Activated T-cell treated with anti-CD3 and anti-CD28 coated beads, Interleukin-2, amount 50 U/mL, for 72 hours (primary cell): ENCODE results near the gene VDAC1. TPM values are rescaled to one million over a fixed set of nuclear protein-coding genes. Genes with fewer than 3 reads are reported as not detected.
"Not testable (repeated sequence)": the region's sequence is repeated elsewhere in the genome, so short reads cannot be mapped to it uniquely, and the experiment has no call there.

Experiments
- ATAC-seq, 2 donors: fragments of 150-1000 bp; cut with Tn5 transposase; replicated peaks in 1 of 2; 2 replicates each; pipeline ENCODE4 v1.10.0; 2021; ENCODE audit warnings: moderate library complexity in 2 of 2, mild to moderate bottlenecking in 1 of 2
- DNase-seq, 2 donors: peaks; one replicate each; pipeline ENCODE4 v3.0.0; 2021 to 2022; ENCODE audit warnings: mixed read lengths in 1 of 2
- H3K27ac Mint-ChIP-seq: one replicate; pipeline ENCODE4 v1.8.0; 2022; ENCODE audit warnings: mild to moderate bottlenecking, moderate library complexity, mixed read lengths
- H3K27me3 Mint-ChIP-seq: one replicate; pipeline ENCODE4 v1.8.0; 2022; ENCODE audit warnings: low read depth, mixed read lengths
- H3K36me3 Mint-ChIP-seq, 2 donors: one replicate each; pipeline ENCODE4 v1.8.0; 2022; ENCODE audit warnings: mixed read lengths in 2 of 2, mild to moderate bottlenecking in 1 of 2; ENCODE audit not compliant: insufficient read depth in 2 of 2
- H3K4me1 Mint-ChIP-seq: one replicate; pipeline ENCODE4 v1.8.0; 2022; ENCODE audit warnings: low read depth, mixed read lengths
- H3K4me3 Mint-ChIP-seq, 2 donors: one replicate each; pipeline ENCODE4 v1.8.0; 2022; ENCODE audit warnings: mild to moderate bottlenecking in 2 of 2, mixed read lengths in 2 of 2, moderate library complexity in 2 of 2
- H3K9me3 Mint-ChIP-seq, 2 donors: one replicate each; pipeline ENCODE4 v1.8.0; 2022; ENCODE audit warnings: mixed read lengths in 2 of 2
- total RNA-seq, 2 donors: library from RNA; stranded (reverse); gene quantifications; one replicate each; pipeline ENCODE4 v1.2.3, GENCODE V29; 2022

VDAC1 gene
- total RNA-seq, 2 donors from 2014 or later = 252 to 258 TPM

- H3K36me3 Mint-ChIP-seq = peaks cover 3 to 16% of the 10 kb centered on the region in 2 donors
- no peak for ATAC-seq
Observed at GRCh38 chr5:133981714-133982113, 23.1 kb downstream of the VDAC1 start.

DNA sequence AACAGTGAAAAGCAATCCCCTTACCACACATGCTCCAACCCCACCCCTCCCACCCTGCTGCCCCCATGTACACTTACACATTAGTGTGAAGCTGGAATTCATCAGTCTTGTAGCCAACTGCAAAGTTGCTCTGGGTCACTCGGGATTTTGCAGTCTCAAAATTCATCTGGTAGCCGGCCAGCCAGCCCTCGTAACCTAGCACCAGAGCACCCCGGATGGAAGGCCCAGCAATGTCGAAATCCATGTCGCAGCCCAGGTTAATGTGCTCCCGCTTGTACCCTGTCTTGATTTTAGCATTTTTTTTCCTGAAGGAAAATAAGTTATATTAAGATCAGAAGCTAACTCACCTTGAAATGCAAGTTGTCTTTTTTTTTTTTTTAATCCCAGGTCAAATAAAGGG, 24.1 kb downstream of the VDAC1 start:
- Mint-ChIP-seq H3K9me3 (no peaks in the 10 kb centered on the region), H3K4me3 (no peak overlapping the region), H3K36me3 (peaks cover 7 to 20% of the 10 kb centered on the region in 2 donors), H3K4me1 (peaks cover 37% of the 10 kb centered on the region), H3K27ac (peak overlapping the region; percentile 28), H3K27me3 (no peaks in the 10 kb centered on the region)
- DNase-seq (no peak), ATAC-seq (no peak)

More at GRCh38 chr5:133981714-133982113, 23.1 kb downstream of the VDAC1 start:
- no peaks in the 10 kb centered on the region for H3K27me3 Mint-ChIP-seq
- no peak for DNase-seq
- peaks cover 26% of the 10 kb centered on the region for H3K4me1 Mint-ChIP-seq
- no peak overlapping the region for H3K27ac Mint-ChIP-seq
- H3K4me3 Mint-ChIP-seq = no peak overlapping the region
- no peaks in the 10 kb centered on the region for H3K9me3 Mint-ChIP-seq

DNA sequence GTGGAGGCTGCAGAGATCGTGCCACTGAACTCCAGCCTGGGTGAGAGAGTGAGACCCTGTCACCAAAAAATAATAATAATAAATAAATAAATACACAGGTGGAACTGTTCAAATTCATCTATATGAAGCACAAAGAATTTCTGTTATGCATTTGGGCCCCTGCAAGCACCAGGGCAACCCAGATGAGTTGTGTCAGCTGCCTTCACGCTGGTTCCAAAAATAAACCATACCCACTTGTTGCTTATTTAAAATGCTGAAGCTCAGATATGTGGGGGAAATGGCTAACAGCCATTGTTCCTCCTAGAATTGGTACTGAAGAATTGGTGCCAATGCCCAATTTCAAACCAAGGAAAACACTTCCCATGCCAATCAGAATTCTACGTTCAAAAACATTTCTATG, 25.8 kb downstream of the VDAC1 start:
- ATAC-seq = no peak
- no peaks in the 10 kb centered on the region for H3K9me3 Mint-ChIP-seq
- no peak overlapping the region for H3K4me3 Mint-ChIP-seq
- H3K4me1 Mint-ChIP-seq = peaks cover 40% of the 10 kb centered on the region
- H3K27me3 Mint-ChIP-seq = no peaks in the 10 kb centered on the region
- peaks cover 10 to 20% of the 10 kb centered on the region in 2 donors for H3K36me3 Mint-ChIP-seq
- no peak for DNase-seq
- no peak overlapping the region for H3K27ac Mint-ChIP-seq

- Mint-ChIP-seq H3K9me3 (no peaks in the 10 kb centered on the region), H3K4me1 (peaks cover 40% of the 10 kb centered on the region), H3K27ac (peak overlapping the region; percentile 92), H3K27me3 (no peaks in the 10 kb centered on the region), H3K4me3 (peak overlapping the region; percentile 10 to 29), H3K36me3 (peaks cover 11 to 29% of the 10 kb centered on the region in 2 donors)
- ATAC-seq = peak; percentile 42 to 55
- DNase-seq = no peak
Observed at GRCh38 chr5:133977858-133978257, 26.9 kb downstream of the VDAC1 start.

GRCh38 chr5:133977161-133977787, 27.5 kb downstream of the VDAC1 start:
- peak overlapping the region; percentile 92 for H3K27ac Mint-ChIP-seq
- H3K4me1 Mint-ChIP-seq = peaks cover 40% of the 10 kb centered on the region
- no peaks in the 10 kb centered on the region for H3K9me3 Mint-ChIP-seq
- DNase-seq (peak; percentile 8 to 14), ATAC-seq (peak; percentile 58 to 77)
- no peaks in the 10 kb centered on the region for H3K27me3 Mint-ChIP-seq
- H3K36me3 Mint-ChIP-seq = peaks cover 11 to 30% of the 10 kb centered on the region in 2 donors
- peak overlapping the region; percentile 10 to 29 for H3K4me3 Mint-ChIP-seq

GRCh38 chr5:133975546-133975945, 29.2 kb downstream of the VDAC1 start:
- DNase-seq (peak; percentile 12 to 24), ATAC-seq (peak in 1 of 2 donors; percentile 50)
- H3K27me3 Mint-ChIP-seq, H3K9me3 Mint-ChIP-seq, H3K4me3 Mint-ChIP-seq: not testable (repeated sequence)
- Mint-ChIP-seq H3K4me1 (peaks cover 44% of the 10 kb centered on the region), H3K27ac (peak overlapping the region; percentile 92), H3K36me3 (peaks cover 11 to 33% of the 10 kb centered on the region in 2 donors)

DNA sequence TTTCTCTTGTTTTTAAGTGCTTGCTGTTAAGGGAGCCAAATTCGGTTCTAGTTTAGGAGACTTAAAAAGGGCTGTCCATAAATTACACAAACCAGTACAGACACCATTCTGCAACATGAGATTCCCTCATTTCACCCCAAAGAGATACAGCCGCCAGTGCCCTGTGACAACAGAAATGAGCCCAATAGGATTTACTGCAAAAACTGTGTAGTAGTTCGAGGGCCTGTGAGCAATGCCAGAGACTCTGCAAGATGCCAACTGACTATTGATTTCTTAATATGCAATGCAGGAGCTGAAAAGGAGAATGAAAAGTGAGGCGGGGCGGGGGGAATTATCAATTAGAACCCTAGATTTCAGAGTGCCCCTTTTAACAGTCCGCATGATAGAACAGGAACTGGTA, 30.6 kb downstream of the VDAC1 start:
- Mint-ChIP-seq H3K27me3 (no peaks in the 10 kb centered on the region), H3K4me3 (no peak overlapping the region), H3K9me3 (no peaks in the 10 kb centered on the region), H3K36me3 (peaks cover 11 to 30% of the 10 kb centered on the region in 2 donors), H3K27ac (peak overlapping the region; percentile 75), H3K4me1 (peaks cover 50% of the 10 kb centered on the region)
- DNase-seq (no peak), ATAC-seq (no peak)

GRCh38 chr5:133970325-133970909, 34.4 kb downstream of the VDAC1 start:
- DNase-seq (no peak), ATAC-seq (no peak)
- Mint-ChIP-seq H3K4me1 (peaks cover 40% of the 10 kb centered on the region), H3K9me3 (no peaks in the 10 kb centered on the region), H3K4me3 (peak overlapping the region; percentile 99 to 100), H3K27ac (peak overlapping the region; percentile 81), H3K36me3 (peaks cover 10 to 26% of the 10 kb centered on the region in 2 donors), H3K27me3 (no peaks in the 10 kb centered on the region)

- no peak for ATAC-seq
- Mint-ChIP-seq H3K9me3 (no peaks in the 10 kb centered on the region), H3K27me3 (no peaks in the 10 kb centered on the region), H3K27ac (peak overlapping the region; percentile 81), H3K4me3 (peak overlapping the region; percentile 99 to 100), H3K4me1 (peaks cover 44% of the 10 kb centered on the region), H3K36me3 (peaks cover 10 to 30% of the 10 kb centered on the region in 2 donors)
- DNase-seq = no peak
Observed at GRCh38 chr5:133969654-133970324, 35.0 kb downstream of the VDAC1 start.

GRCh38 chr5:133968204-133968980, 36.4 kb downstream of the VDAC1 start, which contains the start of gene C5orf15:
Gene C5orf15 (minus strand): TSS chr5:133968625. CDS start chr5:133968584, 41 bp downstream.
- ATAC-seq = peak; percentile 99 to 100
- H3K27ac Mint-ChIP-seq = peak within 1 kb of the TSS; percentile 94
- H3K36me3 Mint-ChIP-seq = peaks cover 7 to 26% of the 10 kb centered on the region in 2 donors
- H3K27me3 Mint-ChIP-seq = no peaks in the 10 kb centered on the region
- peak within 1 kb of the TSS; percentile 99 to 100 for H3K4me3 Mint-ChIP-seq
- H3K4me1 Mint-ChIP-seq = peaks cover 53% of the 10 kb centered on the region
- peak; percentile 93 for DNase-seq
- no peaks in the 10 kb centered on the region for H3K9me3 Mint-ChIP-seq

GRCh38 chr5:133967698-133968203, 37.0 kb downstream of the VDAC1 start:
- Mint-ChIP-seq H3K27me3 (no peaks in the 10 kb centered on the region), H3K9me3 (peaks cover 0 to 5% of the 10 kb centered on the region in 2 donors), H3K27ac (peak overlapping the region; percentile 94), H3K4me1 (peaks cover 60% of the 10 kb centered on the region), H3K4me3 (peak overlapping the region; percentile 99 to 100), H3K36me3 (peaks cover 7 to 24% of the 10 kb centered on the region in 2 donors)
- ATAC-seq (peak; percentile 19 to 32), DNase-seq (peak in 1 of 2 donors; percentile 15)

DNA sequence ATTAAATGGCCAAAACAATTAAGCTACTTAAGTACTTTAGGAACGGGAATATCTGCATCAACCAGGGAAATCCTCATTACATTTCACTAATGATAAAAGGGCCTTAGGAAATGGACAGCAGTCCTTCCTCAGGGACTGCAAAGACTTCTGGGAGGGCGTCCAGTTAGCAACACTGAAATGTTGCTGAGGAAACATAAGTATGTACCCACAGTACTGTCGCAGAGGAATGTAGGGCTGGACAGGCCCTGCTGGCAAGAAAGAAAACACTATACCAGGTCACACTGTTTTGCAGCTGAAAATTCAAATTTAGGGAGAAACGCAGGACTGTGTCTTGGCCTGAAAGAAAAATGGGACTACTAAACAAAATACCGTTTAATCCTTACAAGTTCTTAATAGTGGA, 37.7 kb downstream of the VDAC1 start:
- H3K4me3 Mint-ChIP-seq = peak overlapping the region; percentile 99 to 100
- H3K27ac Mint-ChIP-seq = peak overlapping the region; percentile 94
- peaks cover 66% of the 10 kb centered on the region for H3K4me1 Mint-ChIP-seq

More for the DNA sequence above, 37.7 kb downstream of the VDAC1 start:
- Mint-ChIP-seq H3K27me3 (no peaks in the 10 kb centered on the region), H3K9me3 (peaks cover 0 to 5% of the 10 kb centered on the region in 2 donors), H3K36me3 (peaks cover 7 to 24% of the 10 kb centered on the region in 2 donors)
- DNase-seq (no peak), ATAC-seq (no peak)
